Stimulated activated CD8-positive, alpha-beta memory T cell treated with anti-CD3 and anti-CD28 coated beads, Interleukin-4, amount 100 ng/mL, for 1 hour (primary cell): ENCODE measurements around the gene FRMD4B.

Source experiments
- DNase-seq, 2 donors: peaks; one replicate each; pipeline ENCODE4 v3.0.0-alpha.2; 2020; ENCODE audit warnings: low read depth in 2 of 2, low spot score in 1 of 2

Gene FRMD4B

DNA sequence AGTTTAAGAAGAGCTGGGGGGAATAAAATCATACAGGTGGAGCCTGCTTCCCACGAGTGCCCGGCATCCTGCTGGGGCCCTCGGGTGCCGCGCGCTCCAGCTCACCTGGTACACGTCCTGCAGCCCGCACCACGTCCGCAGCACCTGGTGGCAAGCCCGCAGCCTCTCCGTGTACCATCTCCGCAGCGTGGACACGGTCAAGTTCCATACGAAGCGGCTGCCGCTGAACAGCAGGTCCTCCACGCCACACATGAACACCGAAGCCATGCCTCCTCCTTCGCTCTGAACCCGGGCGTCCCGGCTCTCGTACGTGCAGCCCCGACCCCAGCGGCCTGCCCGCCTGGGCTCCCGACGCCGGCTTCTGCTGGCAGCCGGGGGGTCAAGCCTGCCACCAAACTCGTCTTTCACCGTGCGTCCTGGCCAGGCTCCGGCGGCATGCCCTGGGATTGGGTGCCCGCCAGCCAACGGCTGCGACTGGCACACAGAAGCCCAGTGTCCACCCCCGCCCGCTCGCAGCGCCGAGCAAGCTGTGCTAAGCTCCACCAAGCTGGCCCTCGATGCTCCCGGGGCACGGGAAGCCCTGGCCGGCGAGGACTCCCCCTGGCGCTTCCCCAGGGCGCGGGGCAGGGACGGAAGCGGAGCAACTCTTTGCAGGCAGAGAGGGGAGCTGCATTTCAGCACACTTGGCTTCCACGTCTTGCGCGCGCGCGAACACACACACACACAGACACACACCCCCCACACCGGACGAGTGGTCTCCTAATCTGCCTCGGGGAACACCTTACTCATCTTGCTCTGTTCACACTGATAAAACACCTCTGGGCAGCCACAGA lies at the start of gene FRMD4B:
Gene FRMD4B (minus strand): TSS at position 366 of the 833 bp plus-strand sequence. CDS start 99 bp downstream, at position 267.
- DNase-seq = no peak

DNA sequence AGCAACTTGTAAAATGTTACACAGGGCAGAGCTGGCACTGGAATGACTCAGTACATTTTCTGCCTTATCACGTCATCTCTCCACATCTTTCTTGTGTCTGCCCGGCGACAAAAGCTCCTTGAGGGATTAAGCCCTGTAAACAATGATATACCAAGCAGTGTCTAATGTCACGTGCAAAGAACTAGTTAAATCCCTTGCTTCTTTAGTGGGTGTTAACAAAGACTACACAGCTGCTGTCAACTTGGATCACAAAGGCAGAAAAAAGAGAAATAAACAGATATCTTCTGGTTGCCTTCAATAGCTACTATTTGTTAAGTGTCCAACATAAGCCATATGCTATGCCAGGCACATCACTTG lies 48.1 kb upstream of the FRMD4B start:
- DNase-seq = no peak

GRCh38 chr3:69433121-69433968 lies 47.5 kb upstream of the FRMD4B start:
- DNase-seq = no peak

- DNase-seq = no peak
Measured at GRCh38 chr3:69428657-69429255, 42.9 kb upstream of the FRMD4B start.

DNA sequence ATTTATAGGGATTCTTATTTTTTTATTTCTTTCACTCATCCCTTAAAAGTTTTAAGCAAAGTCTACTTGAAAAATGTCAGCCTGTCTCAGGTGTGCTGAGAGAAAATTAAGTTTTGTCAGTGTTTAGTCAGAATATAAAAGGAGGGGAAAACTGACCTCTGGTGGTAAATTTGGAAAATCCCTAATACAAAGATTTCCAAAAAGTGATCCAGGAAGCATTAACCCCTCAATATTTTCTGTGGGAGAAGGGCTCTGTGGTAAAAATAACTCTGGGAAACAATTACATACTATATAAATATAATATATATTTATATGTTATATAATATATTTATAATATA lies 41.0 kb upstream of the FRMD4B start:
- no peak for DNase-seq

GRCh38 chr3:69426291-69426966 lies 40.5 kb upstream of the FRMD4B start:
- DNase-seq = no peak

- DNase-seq = no peak
Measured at GRCh38 chr3:69425249-69425648, 39.4 kb upstream of the FRMD4B start.

DNA sequence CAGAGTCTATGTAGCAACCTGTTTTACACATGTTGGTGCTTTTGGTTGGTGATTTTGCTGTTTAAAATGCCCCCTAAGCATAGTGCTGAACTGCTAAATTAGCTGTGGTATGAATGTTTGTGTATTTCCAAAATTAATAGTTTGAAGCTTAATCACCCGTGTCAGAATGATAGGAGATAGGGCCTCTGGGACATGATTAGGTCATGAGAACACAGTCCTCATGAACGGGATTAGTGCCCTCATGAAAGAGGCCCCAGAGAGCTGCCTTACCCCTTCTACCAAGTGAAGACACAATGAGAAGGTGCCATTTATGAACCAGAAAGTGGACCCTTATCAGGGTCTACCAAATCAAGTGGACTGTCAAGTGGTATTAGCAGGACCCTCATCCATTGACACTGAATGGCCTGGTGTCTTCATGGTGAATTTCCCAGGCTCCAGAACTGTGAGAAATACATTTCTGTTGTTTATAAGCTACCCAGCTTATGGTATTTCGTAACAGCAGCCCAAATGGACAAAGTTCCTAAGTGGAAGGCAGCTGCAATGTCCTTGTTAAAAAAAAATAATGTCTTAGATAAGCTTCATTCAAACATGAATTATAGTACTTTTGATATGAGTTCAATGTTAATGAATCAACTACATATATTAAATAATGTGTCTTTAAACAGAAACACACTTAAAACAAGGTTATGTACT lies 37.7 kb upstream of the FRMD4B start:
- DNase-seq = no peak

DNA sequence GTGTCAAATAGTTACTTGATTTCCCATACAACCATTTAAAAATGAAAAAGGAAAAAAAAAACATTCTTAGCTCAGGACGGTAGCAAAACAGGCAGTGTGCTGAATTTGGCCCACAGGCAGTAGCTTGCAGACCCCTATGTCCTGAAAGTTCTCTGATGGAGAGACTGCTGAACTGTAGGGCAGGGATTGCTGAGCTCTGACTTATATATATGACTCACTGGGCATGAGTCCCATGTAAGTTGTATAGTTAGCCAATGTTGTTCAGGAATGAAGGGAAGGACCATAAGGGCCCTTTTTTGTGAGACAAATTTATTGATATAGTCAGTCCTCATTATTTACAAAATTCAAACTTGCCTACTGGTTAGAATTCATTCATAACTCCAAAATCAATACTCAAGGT lies 36.9 kb upstream of the FRMD4B start:
- DNase-seq = no peak

- no peak for DNase-seq
Measured at GRCh38 chr3:69420781-69421520, 35.1 kb upstream of the FRMD4B start.

GRCh38 chr3:69419276-69419675 lies 33.4 kb upstream of the FRMD4B start:
- DNase-seq = no peak

DNA sequence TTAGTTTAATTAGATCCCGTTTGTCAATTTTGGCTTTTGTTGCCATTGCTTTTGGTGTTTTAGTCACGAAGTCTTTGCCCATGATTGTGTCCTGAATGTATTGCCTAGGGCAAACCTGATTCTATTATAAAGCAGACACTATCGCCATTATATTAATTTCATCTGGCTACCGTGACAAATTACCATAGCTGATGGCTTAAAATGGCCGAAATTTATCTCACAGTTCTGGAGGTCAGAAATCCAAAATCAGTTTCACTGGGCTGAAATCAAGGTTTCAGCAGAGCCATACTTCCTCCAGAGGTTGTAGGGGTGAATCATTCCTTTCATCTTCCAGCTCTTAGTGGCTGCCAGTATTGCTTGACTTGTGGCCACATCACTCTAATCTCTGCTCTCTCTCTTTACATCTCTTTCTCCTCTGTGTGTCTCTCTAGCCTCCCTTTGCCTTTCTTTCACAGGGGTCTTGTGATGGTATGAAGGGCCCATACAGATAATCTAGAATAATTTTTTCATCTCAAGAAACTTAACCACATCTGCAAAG lies 31.7 kb upstream of the FRMD4B start:
- DNase-seq = no peak

DNA sequence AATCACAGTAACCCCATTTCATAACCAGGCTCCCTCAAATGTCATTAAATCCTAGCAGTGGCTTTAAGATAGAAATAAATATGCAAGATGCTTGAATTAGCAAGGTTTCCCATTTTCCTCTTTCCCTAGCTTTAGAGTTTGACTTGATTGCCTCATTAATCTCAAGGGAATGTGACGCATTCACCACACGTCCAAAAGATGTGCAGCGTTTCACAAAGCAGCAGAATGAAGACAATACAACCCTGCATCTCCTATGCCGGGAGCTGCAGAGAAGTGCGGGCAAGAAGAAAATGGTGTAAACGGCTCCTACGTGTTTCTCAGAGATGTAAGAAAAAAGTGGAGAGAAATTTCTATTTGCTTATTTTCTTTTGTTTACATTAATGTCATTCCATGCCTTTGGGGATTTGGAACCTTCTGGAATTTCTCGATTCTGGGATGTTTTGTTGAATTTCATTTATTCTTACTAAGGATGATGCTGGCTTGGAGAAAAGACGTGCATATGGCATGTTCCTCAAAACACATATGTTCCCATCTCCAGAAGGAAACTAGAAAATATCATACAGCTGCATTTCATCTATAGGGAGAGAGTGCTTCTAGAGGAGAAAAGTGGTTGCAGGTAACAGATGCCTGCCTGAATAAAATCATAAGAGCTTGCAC lies 27.8 kb upstream of the FRMD4B start:
- DNase-seq = no peak

- no peak for DNase-seq
Measured at GRCh38 chr3:69411346-69411745, 25.5 kb upstream of the FRMD4B start.

- peak in 1 of 2 donors; percentile 39 for DNase-seq
Measured at GRCh38 chr3:69410301-69410700, 24.4 kb upstream of the FRMD4B start.

DNA sequence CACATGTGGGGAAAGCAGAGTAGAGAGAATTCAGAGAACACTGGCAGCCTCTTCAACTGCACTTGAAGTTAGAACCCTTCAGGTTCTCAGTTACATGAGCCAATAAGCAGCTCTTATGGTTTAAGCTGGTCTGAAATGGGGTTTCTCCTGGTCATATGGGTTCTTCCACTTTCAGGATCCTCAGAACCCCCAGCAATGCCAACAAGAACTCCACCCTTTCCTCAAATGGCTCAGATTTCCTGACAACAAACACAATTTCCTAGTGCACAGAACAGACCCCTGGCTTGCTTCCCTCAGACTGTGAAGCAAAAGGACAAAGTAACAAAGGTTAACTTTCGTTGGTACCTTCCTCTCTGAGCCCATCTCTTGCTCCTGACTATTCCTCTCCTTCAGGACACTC lies 23.9 kb upstream of the FRMD4B start:
- no peak for DNase-seq

DNA sequence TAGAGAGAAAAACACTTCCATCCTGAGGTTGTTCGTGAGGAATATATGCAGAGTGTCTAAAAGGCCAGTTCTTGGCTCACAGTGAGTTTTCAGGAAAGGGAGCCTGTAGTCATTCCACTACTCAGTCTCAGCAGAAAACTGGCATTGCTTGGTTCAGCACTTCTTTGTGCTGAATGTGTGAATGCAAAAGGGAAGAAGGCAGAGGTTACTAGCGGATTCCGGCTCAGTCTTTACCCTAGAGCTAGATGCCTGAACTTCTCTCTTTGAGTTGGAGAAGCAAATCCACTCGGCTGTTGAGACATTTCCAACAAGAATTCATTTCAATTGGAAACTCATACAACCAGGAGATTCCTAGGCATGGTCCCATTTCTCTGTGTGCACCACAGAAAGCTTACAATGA lies 23.1 kb upstream of the FRMD4B start:
- DNase-seq = no peak

GRCh38 chr3:69408542-69408941 lies 22.7 kb upstream of the FRMD4B start:
- DNase-seq = no peak

DNA sequence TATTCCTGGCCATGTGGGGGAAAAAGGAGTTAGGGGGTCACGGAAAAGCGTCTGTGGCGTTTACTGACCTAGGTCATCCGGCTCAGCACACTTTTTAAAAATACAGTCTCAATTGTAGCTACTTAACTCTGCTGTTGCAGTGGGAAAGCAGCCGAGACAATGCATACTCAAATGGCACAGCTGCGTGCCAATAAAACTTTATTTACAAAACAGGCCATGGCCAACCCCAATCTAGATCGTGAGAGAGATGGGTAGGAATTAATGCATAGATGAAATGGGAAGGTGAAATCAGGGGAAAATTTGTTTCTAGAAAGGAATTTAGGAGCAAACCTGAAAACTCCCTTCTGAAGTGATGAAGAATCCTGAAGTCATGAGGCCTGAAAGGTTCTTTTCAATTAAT lies 22.0 kb upstream of the FRMD4B start:
- DNase-seq = no peak
